OCI-LY7 (cell line): ENCODE data around the gene CKM. TPM values are rescaled to one million over a fixed set of nuclear protein-coding genes. Genes with fewer than 3 reads are reported as not detected.

Experiments
- BruUV-seq: library from RNA; stranded (reverse); fragments of 400-500 nt; replicated peaks from 2 replicates; lab custom pipeline; 2021; lab: Mats Ljungman, UMichigan
- CTCF ChIA-PET: fragments of 300-600 bp; sonication (Branson Sonifier 250); formaldehyde crosslinking; loops from one replicate; lab custom pipeline; 2022; ENCODE audit warnings: antibody characterized with exemption; ENCODE audit not compliant: unreplicated experiment; lab: Charles Lee
- POLR2A ChIA-PET: fragments of 300-600 bp; sonication (Branson Sonifier 250); formaldehyde crosslinking; loops from one replicate; lab custom pipeline; 2022; ENCODE audit warnings: antibody characterized with exemption; lab: Charles Lee
- DNase-seq: peaks from one replicate; pipeline ENCODE4 v3.0.0-alpha.2; 2015; ENCODE audit warnings: low spot score
- H2AFZ ChIP-seq: fragments of 200-600 bp; sonication (generic), shearing (Covaris generic); 2 replicates; pipeline ENCODE4 v1.6.1; 2014; ENCODE audit warnings: mild to moderate bottlenecking, antibody characterized with exemption, low read length, moderate library complexity
- H3K27ac ChIP-seq: fragments of 200-600 bp; sonication (generic); 2 replicates; pipeline ENCODE4 v1.5.1; 2014; ENCODE audit warnings: mixed run types, low read depth, mild to moderate bottlenecking, moderate library complexity, low read length, inconsistent platforms; ENCODE audit not compliant: poor library complexity, severe bottlenecking
- H3K36me3 ChIP-seq: fragments of 200-600 bp; sonication (generic); 2 replicates; pipeline ENCODE4 v1.6.1; 2014; ENCODE audit warnings: mild to moderate bottlenecking, antibody characterized with exemption, low read length, moderate library complexity, mixed read lengths; ENCODE audit not compliant: insufficient read depth
- H3K4me1 ChIP-seq: fragments of 200-600 bp; sonication (generic); 2 replicates; pipeline ENCODE4 v1.5.1; 2014; ENCODE audit warnings: mild to moderate bottlenecking, low read length; ENCODE audit not compliant: insufficient read depth, poor library complexity, severe bottlenecking
- H3K4me2 ChIP-seq: fragments of 200-600 bp; sonication (generic); 2 replicates; pipeline ENCODE4 v1.6.1; 2014; ENCODE audit warnings: mild to moderate bottlenecking, low read length
- H3K4me3 ChIP-seq: fragments of 200-600 bp; sonication (generic); 2 replicates; pipeline ENCODE4 v1.5.1; 2014; ENCODE audit warnings: mild to moderate bottlenecking, low read depth, low read length; ENCODE audit not compliant: poor library complexity, severe bottlenecking
- H3K79me2 ChIP-seq: fragments of 200-600 bp; sonication (generic); 2 replicates; pipeline ENCODE4 v1.6.1; 2016; ENCODE audit warnings: low read depth, mild to moderate bottlenecking, low read length, moderate library complexity, mixed read lengths; ENCODE audit not compliant: insufficient read depth
- H3K9me2 ChIP-seq: fragments of 200-600 bp; sonication (generic); 2 replicates; pipeline ENCODE4 v1.6.1; 2016; ENCODE audit warnings: mild to moderate bottlenecking, low read length, mixed read lengths; ENCODE audit not compliant: insufficient read depth
- H3K9me3 ChIP-seq: fragments of 200-600 bp; sonication (generic); 2 replicates; pipeline ENCODE4 v1.6.1; 2014; ENCODE audit warnings: mild to moderate bottlenecking, mixed run types, low read length, mixed read lengths
- H4K20me1 ChIP-seq: fragments of 200-600 bp; sonication (generic); 2 replicates; pipeline ENCODE4 v1.6.1; 2014; ENCODE audit warnings: mild to moderate bottlenecking, antibody characterized with exemption, low read length, moderate library complexity, mixed read lengths; ENCODE audit not compliant: insufficient read depth
- CTCF ChIP-seq: fragments of 200-600 bp; sonication (generic); conservative IDR thresholded peaks from 2 replicates; pipeline ENCODE4 v1.5.1; 2014; ENCODE audit warnings: mild to moderate bottlenecking, antibody characterized with exemption, low read length, moderate library complexity, mixed read lengths
- EZH2phosphoT487 ChIP-seq: fragments of 200-600 bp; sonication (generic); IDR thresholded peaks from 2 replicates; pipeline ENCODE4 v1.6.1; 2018; ENCODE audit warnings: low read depth, borderline replicate concordance, mild to moderate bottlenecking, mixed run types, antibody characterized with exemption, low read length, moderate library complexity, mixed read lengths
- intact Hi-C: fragments of 100-400 bp; cut with micrococcal nuclease; formaldehyde crosslinking; loops from one replicate; pipeline ENCODE4 v1.10.0; 2022; ENCODE audit not compliant: unreplicated experiment
- total RNA-seq, 2 experiments: library from RNA; depleted of rRNA in 1 of 2; stranded (reverse); fragments of >200 nt in 1 of 2; shearing (Covaris generic) in 1 of 2; gene quantifications; 2 replicates each; pipeline ENCODE4 v1.2.3, GENCODE V29; 2014 to 2022

Gene CKM
- total RNA-seq, 2 experiments from 2014 or later, result not detected

- Histone ChIP-seq H2AFZ (no peak overlapping the region), H3K79me2 (no peaks in the 10 kb centered on the region), H3K27ac (no peak overlapping the region), H3K4me3 (no peak overlapping the region), H3K36me3 (no peaks in the 10 kb centered on the region), H4K20me1 (no peaks in the 10 kb centered on the region), H3K9me3 (no peaks in the 10 kb centered on the region), H3K9me2 (no peaks in the 10 kb centered on the region), H3K4me1 (no peaks in the 10 kb centered on the region), H3K4me2 (no peak overlapping the region)
- no peak for TF ChIP-seq CTCF
- TF ChIP-seq EZH2phosphoT487, result no peak
- POLR2A ChIA-PET, result no interaction called here
- intact Hi-C loops, result no loop called here
- no peak for DNase-seq
- no TSS peak for BruUV-seq
- CTCF ChIA-PET, result no interaction called here
Measured at GRCh38 chr19:45348367-45349125, 25.9 kb upstream of the CKM start.

GRCh38 chr19:45347570-45348366 lies 25.1 kb upstream of the CKM start:
- H3K79me2 ChIP-seq, result no peaks in the 10 kb centered on the region
- POLR2A ChIA-PET, result no interaction called here
- no peak overlapping the region for H3K27ac ChIP-seq
- intact Hi-C loops, result no loop called here
- H3K4me1 ChIP-seq, result no peaks in the 10 kb centered on the region
- DNase-seq, result no peak
- no peak for TF ChIP-seq EZH2phosphoT487
- no peak for TF ChIP-seq CTCF
- CTCF ChIA-PET, result no interaction called here
- H4K20me1 ChIP-seq, result no peaks in the 10 kb centered on the region
- H2AFZ ChIP-seq, result no peak overlapping the region
- H3K36me3 ChIP-seq, result no peaks in the 10 kb centered on the region
- no TSS peak for BruUV-seq
- no peaks in the 10 kb centered on the region for H3K9me3 ChIP-seq
- no peak overlapping the region for H3K4me3 ChIP-seq
- no peaks in the 10 kb centered on the region for H3K9me2 ChIP-seq
- H3K4me2 ChIP-seq, result no peak overlapping the region

- TF ChIP-seq EZH2phosphoT487, result no peak
- TF ChIP-seq CTCF, result no peak
- Histone ChIP-seq H3K36me3 (no peaks in the 10 kb centered on the region), H3K9me2 (no peaks in the 10 kb centered on the region), H3K4me2 (no peak overlapping the region), H3K4me3 (no peak overlapping the region), H4K20me1 (no peaks in the 10 kb centered on the region), H2AFZ (no peak overlapping the region), H3K4me1 (no peaks in the 10 kb centered on the region), H3K79me2 (no peaks in the 10 kb centered on the region), H3K27ac (no peak overlapping the region), H3K9me3 (no peaks in the 10 kb centered on the region)
- BruUV-seq, result no TSS peak
- intact Hi-C loops, result no loop called here
- CTCF ChIA-PET, result no interaction called here
- DNase-seq, result no peak
- POLR2A ChIA-PET, result no interaction called here
Measured at GRCh38 chr19:45346449-45346848, 23.8 kb upstream of the CKM start.
